Cardiac muscle cell (in vitro differentiated cells and primary cell): Measurements from ENCODE around the gene CNBD2. TPM values are rescaled to one million over a fixed set of nuclear protein-coding genes. Genes with fewer than 3 reads are reported as not detected.
A peak's percentile ranks its signal among the peaks of the same experiment; 100 is the strongest.
"Not testable (repeated sequence)": the region's sequence is repeated elsewhere in the genome, so short reads cannot be mapped to it uniquely, and the experiment has no call there.

Experiments used
- DNase-seq, 2 donors: peaks; one replicate each; pipeline versions ENCODE4 v3.0.0 to v3.0.0-alpha.2; 2010 to 2017; ENCODE audit warnings: low read depth in 1 of 2, low spot score in 1 of 2
- H3K27ac ChIP-seq: fragments of 200-600 bp; sonication (generic); 2 replicates; pipeline ENCODE4 v1.5.1; 2016
- H3K27me3 ChIP-seq: fragments of 200-600 bp; sonication (generic); 2 replicates; pipeline ENCODE4 v1.6.0; 2016; ENCODE audit warnings: control low read depth
- H3K36me3 ChIP-seq: fragments of 200-600 bp; sonication (generic); 2 replicates; pipeline ENCODE4 v1.5.1; 2016; ENCODE audit warnings: control low read depth
- H3K4me1 ChIP-seq: fragments of 200-600 bp; sonication (generic); 2 replicates; pipeline ENCODE4 v1.8.1; 2017; ENCODE audit warnings: low read depth, mild to moderate bottlenecking, mixed run types
- H3K4me3 ChIP-seq: fragments of 200-600 bp; sonication (generic); 2 replicates; pipeline ENCODE4 v1.5.1; 2016; ENCODE audit warnings: mild to moderate bottlenecking
- H3K9me3 ChIP-seq: fragments of 200-600 bp; sonication (generic); 2 replicates; pipeline ENCODE4 v1.5.1; 2017; ENCODE audit warnings: low read depth, mild to moderate bottlenecking, control low read depth
- CTCF ChIP-seq: IDR thresholded peaks from 2 replicates; pipeline ENCODE4 v1.5.1; 2012; ENCODE audit warnings: low read depth, mild to moderate bottlenecking, low read length
- polyA plus RNA-seq: library from polyadenylated mRNA; unstranded; fragments of >200 nt; fragmentation: Nextera tagmentation; extraction: Ambion mirVana; gene quantifications from 2 replicates; pipeline ENCODE4 v1.2.1, GENCODE V29; 2016
- total RNA-seq: library from RNA; depleted of rRNA; stranded (reverse); fragments of >200 nt; gene quantifications from 2 replicates; pipeline ENCODE4 v1.2.3, GENCODE V29; 2016

The CNBD2 gene
- total and polyA plus RNA-seq, 2 experiments from 2014 or later: 0.82 to 10.4 TPM

- H3K36me3 ChIP-seq: peaks cover 2% of the 10 kb centered on the region
- peaks cover 16% of the 10 kb centered on the region for H3K4me1 ChIP-seq
- TF ChIP-seq CTCF: no peak
- H3K27ac ChIP-seq: peak overlapping the region; percentile 99
- H3K9me3 ChIP-seq: no peaks in the 10 kb centered on the region
- H3K4me3 ChIP-seq: peak overlapping the region; percentile 83
- peak; percentile 32 to 38 for DNase-seq
- H3K27me3 ChIP-seq: no peaks in the 10 kb centered on the region
Observed at GRCh38 chr20:35952480-35953386, 15.7 kb upstream of the CNBD2 start.

- no peak for TF ChIP-seq CTCF
- peak overlapping the region; percentile 99 for H3K27ac ChIP-seq
Observed at GRCh38 chr20:35953387-35954199, 14.8 kb upstream of the CNBD2 start.

GRCh38 chr20:35954200-35954906, 14.0 kb upstream of the CNBD2 start, which contains the start of gene SCAND1:
SCAND1 (minus strand) TSS chr20:35954502; CDS start chr20:35954284, 218 bp downstream.
- Histone ChIP-seq H3K4me1 (peaks cover 16% of the 10 kb centered on the region), H3K9me3 (no peaks in the 10 kb centered on the region), H3K27ac (peak within 1 kb of the TSS; percentile 99), H3K4me3 (peak within 1 kb of the TSS; percentile 83), H3K27me3 (no peaks in the 10 kb centered on the region), H3K36me3 (no peaks in the 10 kb centered on the region)
- peak; percentile 98 for TF ChIP-seq CTCF
- peak; percentile 97 to 98 for DNase-seq

More at GRCh38 chr20:35953387-35954199, 14.8 kb upstream of the CNBD2 start:
- peak; percentile 53 to 65 for DNase-seq
- H3K27me3 ChIP-seq: no peaks in the 10 kb centered on the region
- no peaks in the 10 kb centered on the region for H3K36me3 ChIP-seq
- H3K9me3 ChIP-seq: no peaks in the 10 kb centered on the region
- H3K4me3 ChIP-seq: peak overlapping the region; percentile 83
- H3K4me1 ChIP-seq: peaks cover 16% of the 10 kb centered on the region

GRCh38 chr20:35954907-35955251, 13.5 kb upstream of the CNBD2 start:
- no peak for TF ChIP-seq CTCF
- Histone ChIP-seq H3K36me3 (no peaks in the 10 kb centered on the region), H3K27me3 (no peaks in the 10 kb centered on the region), H3K27ac (peak overlapping the region; percentile 99), H3K4me1 (peaks cover 16% of the 10 kb centered on the region), H3K4me3 (peak overlapping the region; percentile 83), H3K9me3 (no peaks in the 10 kb centered on the region)
- DNase-seq: peak in 1 of 2 donors; percentile 64

- no peaks in the 10 kb centered on the region for H3K27me3 ChIP-seq
- no peak for TF ChIP-seq CTCF
- no peak overlapping the region for H3K27ac ChIP-seq
- no peak overlapping the region for H3K4me3 ChIP-seq
- no peaks in the 10 kb centered on the region for H3K36me3 ChIP-seq
- no peaks in the 10 kb centered on the region for H3K9me3 ChIP-seq
- peaks cover 16% of the 10 kb centered on the region for H3K4me1 ChIP-seq
- no peak for DNase-seq
Observed at GRCh38 chr20:35956616-35957015, 11.8 kb upstream of the CNBD2 start.

- not testable (repeated sequence) for H3K27me3 ChIP-seq, H3K4me1 ChIP-seq, H3K4me3 ChIP-seq, H3K36me3 ChIP-seq, H3K9me3 ChIP-seq, H3K27ac ChIP-seq, DNase-seq
Observed at GRCh38 chr20:35959291-35959690, 9.1 kb upstream of the CNBD2 start.
